Body of pancreas (tissue), 4 donors: Measurements from ENCODE around the gene THSD4.

Source experiments
- POLR2A ChIP-seq, 3 donors: fragments of 450-650 bp; IDR thresholded peaks; one replicate each; pipeline ENCODE4 v1.6.1; 2016; ENCODE audit warnings: antibody characterized with exemption in 3 of 3, mild to moderate bottlenecking in 2 of 3
- TF ChIP-seq, protein P1 (sequence below), 7 experiments: fragments of 450-650 bp in 4 of 7; fragments of 200-600 bp in 3 of 7; sonication (generic) in 3 of 7; IDR thresholded peaks; one replicate each; pipeline ENCODE4 v1.5.1; 2016 to 2019; ENCODE audit warnings: antibody characterized with exemption in 7 of 7

GRCh38 chr15:71346464-71346863 lies 231.2 kb downstream of the THSD4 start:
- TF ChIP-seq, protein P1, sequence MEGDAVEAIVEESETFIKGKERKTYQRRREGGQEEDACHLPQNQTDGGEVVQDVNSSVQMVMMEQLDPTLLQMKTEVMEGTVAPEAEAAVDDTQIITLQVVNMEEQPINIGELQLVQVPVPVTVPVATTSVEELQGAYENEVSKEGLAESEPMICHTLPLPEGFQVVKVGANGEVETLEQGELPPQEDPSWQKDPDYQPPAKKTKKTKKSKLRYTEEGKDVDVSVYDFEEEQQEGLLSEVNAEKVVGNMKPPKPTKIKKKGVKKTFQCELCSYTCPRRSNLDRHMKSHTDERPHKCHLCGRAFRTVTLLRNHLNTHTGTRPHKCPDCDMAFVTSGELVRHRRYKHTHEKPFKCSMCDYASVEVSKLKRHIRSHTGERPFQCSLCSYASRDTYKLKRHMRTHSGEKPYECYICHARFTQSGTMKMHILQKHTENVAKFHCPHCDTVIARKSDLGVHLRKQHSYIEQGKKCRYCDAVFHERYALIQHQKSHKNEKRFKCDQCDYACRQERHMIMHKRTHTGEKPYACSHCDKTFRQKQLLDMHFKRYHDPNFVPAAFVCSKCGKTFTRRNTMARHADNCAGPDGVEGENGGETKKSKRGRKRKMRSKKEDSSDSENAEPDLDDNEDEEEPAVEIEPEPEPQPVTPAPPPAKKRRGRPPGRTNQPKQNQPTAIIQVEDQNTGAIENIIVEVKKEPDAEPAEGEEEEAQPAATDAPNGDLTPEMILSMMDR (IDR thresholded peaks at IDR 0.05), result no peak
- TF ChIP-seq POLR2A (IDR thresholded peaks at IDR 0.05), result no peak
